Panc1 (cell line): ENCODE data around the gene COG7. TPM values are rescaled to one million over a fixed set of nuclear protein-coding genes. Genes with fewer than 3 reads are reported as not detected.

Source experiments
- ATAC-seq: fragments of 200-7000 bp; cut with Tn5 transposase; 2 replicates; pipeline ENCODE4 v1.9.1; 2020; ENCODE audit warnings: mild to moderate bottlenecking, moderate library complexity
- BruUV-seq: library from RNA; stranded (reverse); fragments of 400-500 nt; replicated peaks from 2 replicates; lab custom pipeline; 2021; lab: Mats Ljungman, UMichigan
- CTCF ChIA-PET: fragments of 300-600 bp; sonication (Branson Sonifier 250); formaldehyde crosslinking; loops from one replicate; lab custom pipeline; 2022; ENCODE audit warnings: antibody characterized with exemption; lab: Charles Lee
- POLR2A ChIA-PET: fragments of 300-600 bp; sonication (Branson Sonifier 250); formaldehyde crosslinking; loops from one replicate; lab custom pipeline; 2022; ENCODE audit warnings: antibody characterized with exemption; lab: Charles Lee
- DNase-seq: peaks from one replicate; pipeline ENCODE4 v3.0.0-alpha.2; 2010; ENCODE audit warnings: low read depth, low spot score
- H3K27ac ChIP-seq: 2 replicates; pipeline ENCODE4 v1.5.1; 2011; ENCODE audit warnings: mild to moderate bottlenecking, low read length, inconsistent platforms
- H3K27me3 ChIP-seq: fragments of 200-500 bp; sonication (Bioruptor generic); 2 replicates; pipeline ENCODE4 v1.6.0; 2014; ENCODE audit warnings: low read length, inconsistent platforms; ENCODE audit not compliant: control insufficient read depth, insufficient read depth
- H3K36me3 ChIP-seq: fragments of 200-500 bp; sonication (Bioruptor generic); 2 replicates; pipeline ENCODE4 v1.5.1; 2014; ENCODE audit warnings: inconsistent platforms, mild to moderate bottlenecking, low read length, moderate library complexity; ENCODE audit not compliant: control insufficient read depth, insufficient read depth
- H3K4me1 ChIP-seq: 2 replicates; pipeline ENCODE4 v1.5.1; 2011; ENCODE audit warnings: inconsistent platforms, mild to moderate bottlenecking, low read length, moderate library complexity; ENCODE audit not compliant: control insufficient read depth, insufficient read depth
- H3K4me3 ChIP-seq, 2 experiments: 2 replicates each; pipeline ENCODE4 v1.5.1; 2011 to 2012; ENCODE audit warnings: low read depth in 2 of 2, low read length in 2 of 2, mild to moderate bottlenecking in 2 of 2, inconsistent platforms in 1 of 2, moderate library complexity in 1 of 2
- H3K9me3 ChIP-seq: fragments of 200-500 bp; sonication (Bioruptor generic); 2 replicates; pipeline ENCODE4 v1.5.1; 2014; ENCODE audit warnings: low read depth, mild to moderate bottlenecking, inconsistent platforms, low read length, moderate library complexity; ENCODE audit not compliant: control insufficient read depth, insufficient read depth
- CTCF ChIP-seq: fragments of 450-650 bp; IDR thresholded peaks from 2 replicates; pipeline ENCODE4 v1.5.1; 2017; ENCODE audit warnings: mild to moderate bottlenecking
- POLR2AphosphoS5 ChIP-seq: IDR thresholded peaks from 2 replicates; pipeline ENCODE4 v1.6.1; 2012; ENCODE audit warnings: mild to moderate bottlenecking, low read depth, low read length, moderate library complexity
- REST ChIP-seq, 2 experiments: IDR thresholded peaks; 2 replicates each; pipeline ENCODE4 v1.6.1; 2011 to 2012; ENCODE audit warnings: low read depth in 2 of 2, control low read depth in 1 of 2, low read length in 1 of 2, mild to moderate bottlenecking in 1 of 2, moderate library complexity in 1 of 2; ENCODE audit not compliant: insufficient read depth in 1 of 2
- SIN3A ChIP-seq: IDR thresholded peaks from 2 replicates; pipeline ENCODE4 v1.6.1; 2012; ENCODE audit warnings: low read depth, mild to moderate bottlenecking, low read length, moderate library complexity, borderline replicate concordance; ENCODE audit not compliant: insufficient read depth
- TCF7L2 ChIP-seq: IDR thresholded peaks from 2 replicates; pipeline ENCODE4 v1.6.1; 2011; ENCODE audit warnings: mild to moderate bottlenecking, low read depth, low read length, inconsistent platforms
- in situ Hi-C: cut with HindIII; loops from 2 replicates; pipeline ENCODE4 v1.10.0; 2016; ENCODE audit warnings: low sequenced_read_pairs, low pct_unique_long_range_greater_than_20kb
- intact Hi-C: fragments of 100-400 bp; cut with micrococcal nuclease; formaldehyde crosslinking; loops from one replicate; pipeline ENCODE4 v1.10.0; 2022; ENCODE audit not compliant: unreplicated experiment
- total RNA-seq: library from RNA; stranded (reverse); gene quantifications from one replicate; pipeline ENCODE4 v1.2.1, GENCODE V29; 2021; ENCODE audit not compliant: unreplicated experiment

The COG7 gene
- total RNA-seq, 1 experiment from 2014 or later: 25.3 TPM

- ChIA-PET POLR2A (interaction anchor here (0.6 kb wide), 1 partner anchor 108 kb away, joined by 3 read pairs; no protein-coding TSS in a partner anchor), CTCF (interaction anchor here (0.5 to 2.7 kb wide), 4 partner anchors 8 to 15 kb away, joined by 5 to 10 read pairs (median 6); no protein-coding TSS in a partner anchor)
- H3K4me1 ChIP-seq: peaks cover 34% of the 10 kb centered on the region
- peak overlapping the region in 1 of 2 experiments; percentile 11; a peak in 1 of 4 replicates for H3K4me3 ChIP-seq
- peak; percentile 97 for ATAC-seq
- H3K9me3 ChIP-seq: no peaks in the 10 kb centered on the region
- intact Hi-C loops (no loop called here), in situ Hi-C loops (no loop called here)
- no peaks in the 10 kb centered on the region for H3K27me3 ChIP-seq
- TF ChIP-seq TCF7L2: peak; percentile 84
- no peak for TF ChIP-seq SIN3A
- TF ChIP-seq POLR2AphosphoS5: peak; percentile 92; the same call in 1 of the 2 replicates
- no peaks in the 10 kb centered on the region for H3K36me3 ChIP-seq
- DNase-seq: peak; percentile 86
- no TSS peak for BruUV-seq
- peak overlapping the region; percentile 84 for H3K27ac ChIP-seq
These were observed 29.4 kb downstream of the COG7 start for GRCh38 chr16:23423496-23424049.

GRCh38 chr16:23420011-23420410, 33.0 kb downstream of the COG7 start:
- no peak for DNase-seq
- Histone ChIP-seq H3K4me3 (no peak overlapping the region), H3K27me3 (no peaks in the 10 kb centered on the region), H3K36me3 (no peaks in the 10 kb centered on the region), H3K4me1 (peaks cover 29% of the 10 kb centered on the region), H3K27ac (peak overlapping the region; percentile 60), H3K9me3 (no peaks in the 10 kb centered on the region)
- in situ Hi-C loops: no loop called here
- intact Hi-C loops: no loop called here
- no peak for TF ChIP-seq CTCF
- no peak for TF ChIP-seq SIN3A
- TF ChIP-seq TCF7L2: no peak
- no peak for TF ChIP-seq REST (IDR thresholded peaks at IDR 0.05; ENCODE audit: insufficient read depth in 1 of 2, low read depth in 2 of 2, low read length in 1 of 2)
- no peak for TF ChIP-seq POLR2AphosphoS5
- no peak for ATAC-seq
- ChIA-PET CTCF (interaction anchor here (0.6 kb wide), 1 partner anchor 1860 kb away, joined by 6 read pairs; no protein-coding TSS in a partner anchor), POLR2A (interaction anchor here (0.7 kb wide), 1 partner anchor 263 kb away, joined by 10 read pairs; no protein-coding TSS in a partner anchor)
- no TSS peak for BruUV-seq

- DNase-seq: no peak
- BruUV-seq: no TSS peak
- intact Hi-C loops: no loop called here
- Histone ChIP-seq H3K27me3 (no peaks in the 10 kb centered on the region), H3K4me1 (peaks cover 5% of the 10 kb centered on the region), H3K4me3 (no peak overlapping the region), H3K36me3 (no peaks in the 10 kb centered on the region), H3K9me3 (no peaks in the 10 kb centered on the region), H3K27ac (no peak overlapping the region)
- ChIA-PET POLR2A (no interaction called here), CTCF (no interaction called here)
- in situ Hi-C loops: no loop called here
- no peak for TF ChIP-seq TCF7L2
- TF ChIP-seq POLR2AphosphoS5: no peak
- TF ChIP-seq REST (IDR thresholded peaks at IDR 0.05; ENCODE audit: insufficient read depth in 1 of 2, low read depth in 2 of 2, low read length in 1 of 2): no peak
- TF ChIP-seq SIN3A: no peak
- TF ChIP-seq CTCF: no peak
- no peak for ATAC-seq
These were observed 36.2 kb downstream of the COG7 start for GRCh38 chr16:23416816-23417215.
